ENCODE results near the gene TSPEAR. TPM values are rescaled to one million over a fixed set of nuclear protein-coding genes. Genes with fewer than 3 reads are reported as not detected.

Gene TSPEAR
- total and polyA plus RNA-seq, 2 donors from 2014 or later, result 0.09 to 0.22 TPM

GRCh38 chr21:44702973-44703730 is 8.2 kb downstream of the TSPEAR start:
- TF ChIP-seq CTCF (IDR thresholded peaks at IDR 0.05; ENCODE audit: borderline replicate concordance, extremely low read depth, insufficient read depth), result no peak
- no peak for DNase-seq
- Histone ChIP-seq H3K9me3 (ENCODE audit: control insufficient read depth in 2 of 3, insufficient read depth in 1 of 3, low read length in 3 of 3) (no peaks in the 10 kb centered on the region), H3K27me3 (ENCODE audit: control insufficient read depth, insufficient read depth, low read length) (peaks cover 15% of the 10 kb centered on the region), H3K27ac (ENCODE audit: low read depth in 2 of 2, low read length in 2 of 2) (no peak overlapping the region), H3K4me3 (ENCODE audit: low read length in 3 of 3) (no peak overlapping the region), H3K36me3 (ENCODE audit: control insufficient read depth in 2 of 3, insufficient read depth in 3 of 3, low read length in 3 of 3) (no peaks in the 10 kb centered on the region), H3K4me1 (ENCODE audit: control insufficient read depth in 2 of 3, insufficient read depth in 2 of 3, low read depth in 1 of 3, low read length in 3 of 3) (no peaks in the 10 kb centered on the region), H3K9ac (ENCODE audit: low read length in 3 of 3) (no peak overlapping the region)
- intact Hi-C loops (cut with DNase I), result no loop called here
- FAIRE-seq, result no peak

- Histone ChIP-seq H3K27ac (ENCODE audit: low read depth in 2 of 2, low read length in 2 of 2) (no peak overlapping the region), H3K4me3 (ENCODE audit: low read length in 3 of 3) (no peak overlapping the region), H3K9me3 (ENCODE audit: control insufficient read depth in 2 of 3, insufficient read depth in 1 of 3, low read length in 3 of 3) (no peaks in the 10 kb centered on the region), H3K4me1 (ENCODE audit: control insufficient read depth in 2 of 3, insufficient read depth in 2 of 3, low read depth in 1 of 3, low read length in 3 of 3) (no peaks in the 10 kb centered on the region), H3K9ac (ENCODE audit: low read length in 3 of 3) (no peak overlapping the region), H3K36me3 (ENCODE audit: control insufficient read depth in 2 of 3, insufficient read depth in 3 of 3, low read length in 3 of 3) (no peaks in the 10 kb centered on the region), H3K27me3 (ENCODE audit: control insufficient read depth, insufficient read depth, low read length) (peaks cover 15% of the 10 kb centered on the region)
- no peak for DNase-seq
- intact Hi-C loops (cut with DNase I), result no loop called here
- TF ChIP-seq CTCF (IDR thresholded peaks at IDR 0.05; ENCODE audit: borderline replicate concordance, extremely low read depth, insufficient read depth), result no peak
- FAIRE-seq, result no peak
These were observed 9.0 kb downstream of the TSPEAR start for GRCh38 chr21:44702111-44702972.

- TF ChIP-seq CTCF (IDR thresholded peaks at IDR 0.05; ENCODE audit: borderline replicate concordance, extremely low read depth, insufficient read depth), result no peak
- Histone ChIP-seq H3K4me3 (ENCODE audit: low read length in 3 of 3) (no peak overlapping the region), H3K9ac (ENCODE audit: low read length in 3 of 3) (no peak overlapping the region), H3K27ac (ENCODE audit: low read depth in 2 of 2, low read length in 2 of 2) (no peak overlapping the region), H3K9me3 (ENCODE audit: control insufficient read depth in 2 of 3, insufficient read depth in 1 of 3, low read length in 3 of 3) (no peaks in the 10 kb centered on the region), H3K27me3 (ENCODE audit: control insufficient read depth, insufficient read depth, low read length) (peaks cover 15% of the 10 kb centered on the region), H3K36me3 (ENCODE audit: control insufficient read depth in 2 of 3, insufficient read depth in 3 of 3, low read length in 3 of 3) (no peaks in the 10 kb centered on the region), H3K4me1 (ENCODE audit: control insufficient read depth in 2 of 3, insufficient read depth in 2 of 3, low read depth in 1 of 3, low read length in 3 of 3) (no peaks in the 10 kb centered on the region)
- no peak for FAIRE-seq
- intact Hi-C loops (cut with DNase I), result no loop called here
- DNase-seq, result no peak
These were observed 9.8 kb downstream of the TSPEAR start for GRCh38 chr21:44701541-44701940.

All from kidney (tissue), 14 donors.